ENCODE data around the gene GRIFIN.

GRIFIN gene

GRCh38 chr7:2517026-2517425, 40.8 kb upstream of the GRIFIN start:
- no peak for ATAC-seq
- H3K9me3 Mint-ChIP-seq = no peaks in the 10 kb centered on the region
- peak overlapping the region; percentile 63 for H3K27ac Mint-ChIP-seq
- H3K4me1 Mint-ChIP-seq = peaks cover 42% of the 10 kb centered on the region
- no peak for DNase-seq (ENCODE audit: low spot score in 2 of 2)
- H3K4me3 Mint-ChIP-seq = peak overlapping the region; percentile 68
- H3K36me3 Mint-ChIP-seq = peaks cover 18% of the 10 kb centered on the region

- DNase-seq (ENCODE audit: low spot score in 2 of 2) (no peak), ATAC-seq (no peak)
- H3K4me3 Mint-ChIP-seq = no peak overlapping the region
- H3K4me1 Mint-ChIP-seq = peaks cover 45% of the 10 kb centered on the region
- no peak overlapping the region for H3K27ac Mint-ChIP-seq
- H3K9me3 Mint-ChIP-seq = no peaks in the 10 kb centered on the region
- peaks cover 12% of the 10 kb centered on the region for H3K36me3 Mint-ChIP-seq
Observed at GRCh38 chr7:2516194-2516555, 40.0 kb upstream of the GRIFIN start.

GRCh38 chr7:2515424-2516193, 39.4 kb upstream of the GRIFIN start:
- Mint-ChIP-seq H3K27ac (no peak overlapping the region), H3K9me3 (no peaks in the 10 kb centered on the region), H3K36me3 (peaks cover 12% of the 10 kb centered on the region), H3K4me3 (no peak overlapping the region), H3K4me1 (peaks cover 50% of the 10 kb centered on the region)
- no peak for DNase-seq (ENCODE audit: low spot score in 2 of 2)
- no peak for ATAC-seq

GRCh38 chr7:2514473-2515423, 38.5 kb upstream of the GRIFIN start:
- no peak for ATAC-seq
- no peak for DNase-seq (ENCODE audit: low spot score in 2 of 2)
- Mint-ChIP-seq H3K4me3 (no peak overlapping the region), H3K36me3 (peaks cover 6% of the 10 kb centered on the region), H3K4me1 (peaks cover 59% of the 10 kb centered on the region), H3K27ac (no peak overlapping the region), H3K9me3 (no peaks in the 10 kb centered on the region)

- ATAC-seq (no peak), DNase-seq (ENCODE audit: low spot score in 2 of 2) (no peak)
- Mint-ChIP-seq H3K27ac (no peak overlapping the region), H3K4me3 (no peak overlapping the region), H3K9me3 (no peaks in the 10 kb centered on the region), H3K36me3 (peaks cover 6% of the 10 kb centered on the region), H3K4me1 (peaks cover 70% of the 10 kb centered on the region)
Observed at GRCh38 chr7:2513702-2514101, 37.5 kb upstream of the GRIFIN start.

GRCh38 chr7:2512713-2513112, 36.5 kb upstream of the GRIFIN start:
- peaks cover 68% of the 10 kb centered on the region for H3K4me1 Mint-ChIP-seq
- DNase-seq (ENCODE audit: low spot score in 2 of 2) (no peak), ATAC-seq (no peak)
- no peaks in the 10 kb centered on the region for H3K36me3 Mint-ChIP-seq
- H3K9me3 Mint-ChIP-seq = no peaks in the 10 kb centered on the region
- H3K27ac Mint-ChIP-seq = no peak overlapping the region
- peak overlapping the region; percentile 71 for H3K4me3 Mint-ChIP-seq

GRCh38 chr7:2512179-2512661, 36.0 kb upstream of the GRIFIN start:
- peak overlapping the region; percentile 71 for H3K4me3 Mint-ChIP-seq
- no peaks in the 10 kb centered on the region for H3K36me3 Mint-ChIP-seq
- no peak for ATAC-seq
- no peaks in the 10 kb centered on the region for H3K9me3 Mint-ChIP-seq
- H3K27ac Mint-ChIP-seq = no peak overlapping the region
- no peak for DNase-seq (ENCODE audit: low spot score in 2 of 2)
- H3K4me1 Mint-ChIP-seq = peaks cover 63% of the 10 kb centered on the region

GRCh38 chr7:2511769-2512168, 35.6 kb upstream of the GRIFIN start:
- Mint-ChIP-seq H3K9me3 (no peaks in the 10 kb centered on the region), H3K4me1 (peaks cover 62% of the 10 kb centered on the region), H3K4me3 (peak overlapping the region; percentile 71), H3K27ac (no peak overlapping the region), H3K36me3 (no peaks in the 10 kb centered on the region)
- no peak for DNase-seq (ENCODE audit: low spot score in 2 of 2)
- no peak for ATAC-seq

- Mint-ChIP-seq H3K4me1 (peaks cover 57% of the 10 kb centered on the region), H3K4me3 (peak overlapping the region; percentile 71), H3K27ac (no peak overlapping the region), H3K9me3 (no peaks in the 10 kb centered on the region), H3K36me3 (no peaks in the 10 kb centered on the region)
- ATAC-seq = peak; percentile 80
- peak in 1 of 2 donors; percentile 68 for DNase-seq (ENCODE audit: low spot score in 2 of 2)
Observed at GRCh38 chr7:2510909-2511768, 34.9 kb upstream of the GRIFIN start.

- Mint-ChIP-seq H3K27ac (no peak overlapping the region), H3K36me3 (no peaks in the 10 kb centered on the region), H3K4me1 (peaks cover 57% of the 10 kb centered on the region), H3K4me3 (peak overlapping the region; percentile 71), H3K9me3 (no peaks in the 10 kb centered on the region)
- DNase-seq (ENCODE audit: low spot score in 2 of 2) = no peak
- no peak for ATAC-seq
Observed at GRCh38 chr7:2510130-2510776, 34.1 kb upstream of the GRIFIN start.

GRCh38 chr7:2509298-2509906, 33.2 kb upstream of the GRIFIN start:
- peak overlapping the region; percentile 71 for H3K4me3 Mint-ChIP-seq
- no peaks in the 10 kb centered on the region for H3K36me3 Mint-ChIP-seq
- ATAC-seq = no peak
- H3K4me1 Mint-ChIP-seq = peaks cover 57% of the 10 kb centered on the region
- no peak overlapping the region for H3K27ac Mint-ChIP-seq
- no peaks in the 10 kb centered on the region for H3K9me3 Mint-ChIP-seq
- no peak for DNase-seq (ENCODE audit: low spot score in 2 of 2)

- peak overlapping the region; percentile 71 for H3K4me3 Mint-ChIP-seq
- no peaks in the 10 kb centered on the region for H3K36me3 Mint-ChIP-seq
- H3K27ac Mint-ChIP-seq = no peak overlapping the region
- ATAC-seq (peak; percentile 69), DNase-seq (ENCODE audit: low spot score in 2 of 2) (peak in 1 of 2 donors; percentile 77)
- H3K9me3 Mint-ChIP-seq = no peaks in the 10 kb centered on the region
- peaks cover 55% of the 10 kb centered on the region for H3K4me1 Mint-ChIP-seq
Observed at GRCh38 chr7:2508327-2509215, 32.4 kb upstream of the GRIFIN start.

GRCh38 chr7:2507917-2508306, 31.7 kb upstream of the GRIFIN start:
- no peaks in the 10 kb centered on the region for H3K9me3 Mint-ChIP-seq
- H3K4me3 Mint-ChIP-seq = peak overlapping the region; percentile 71
- no peak for DNase-seq (ENCODE audit: low spot score in 2 of 2)
- no peaks in the 10 kb centered on the region for H3K36me3 Mint-ChIP-seq
- no peak for ATAC-seq
- H3K27ac Mint-ChIP-seq = no peak overlapping the region
- H3K4me1 Mint-ChIP-seq = peaks cover 49% of the 10 kb centered on the region

All from stimulated activated effector memory CD8-positive, alpha-beta T cell treated with anti-CD3 and anti-CD28 coated beads, Interleukin-12 subunit alpha, Interleukin-12 subunit beta, amount 100 ng/mL, for 72 hours (primary cell).